HepG2 (cell line): ENCODE measurements around the gene CCR5AS.

Experiments used
- ATAC-seq: fragments of 200-7000 bp; cut with Tn5 transposase; 3 replicates; pipeline ENCODE4 v1.9.1; 2020; ENCODE audit warnings: mild to moderate bottlenecking, moderate library complexity
- BruUV-seq: library from RNA; stranded (reverse); fragments of 400-500 nt; replicated peaks from 2 replicates; lab custom pipeline; 2021; lab: Mats Ljungman, UMichigan
- CTCF ChIA-PET: fragments of 300-600 bp; formaldehyde crosslinking; extraction: SDS; loops from one replicate; lab custom pipeline; 2021; ENCODE audit warnings: low total read pairs, inconsistent platforms, low intra/inter-chr PET ratio; lab: Yijun Ruan, JAX
- POLR2A ChIA-PET: fragments of 350-600 bp; sonication (Branson Sonifier 250); formaldehyde crosslinking; loops from one replicate; lab custom pipeline; 2020; ENCODE audit warnings: antibody characterized with exemption, inconsistent platforms; lab: Yijun Ruan, JAX
- DNase-seq: peaks from one replicate; pipeline ENCODE4 v3.0.0-alpha.2; 2015; ENCODE audit warnings: low spot score
- FAIRE-seq: peaks from 3 replicates; lab custom pipeline; 2011; peaks lifted over from hg19 to GRCh38; lab: Jason Lieb, UNC
- H2AFZ ChIP-seq: one replicate; pipeline ENCODE4 v1.6.1; 2011; ENCODE audit warnings: low read length, inconsistent platforms
- H3K27ac ChIP-seq: fragments of 300-600 bp; 3 replicates; pipeline ENCODE4 v1.8.0; 2011; ENCODE audit warnings: mixed run types, mild to moderate bottlenecking, mixed read lengths, low read length, inconsistent platforms; ENCODE audit not compliant: insufficient read depth; ENCODE audit errors: extremely low read length
- H3K27me3 ChIP-seq, 2 experiments: fragments of 200-600 bp in 1 of 2; 2 replicates in 1 of 2; 3 replicates in 1 of 2; pipeline versions ENCODE4 v1.6.0 to v1.8.0; 2011; ENCODE audit warnings: low read length in 2 of 2, mild to moderate bottlenecking in 2 of 2, moderate library complexity in 2 of 2, inconsistent platforms in 1 of 2; ENCODE audit not compliant: insufficient read depth in 2 of 2, control insufficient read depth in 1 of 2
- H3K36me3 ChIP-seq, 2 experiments: fragments of 200-600 bp in 1 of 2; replicated peaks in 1 of 2; 2 replicates in 1 of 2; 3 replicates in 1 of 2; pipeline versions ENCODE4 v1.5.1 to v1.8.0; 2011; ENCODE audit warnings: low read length in 2 of 2, inconsistent platforms in 1 of 2; ENCODE audit not compliant: insufficient read depth in 2 of 2, control insufficient read depth in 1 of 2
- H3K4me1 ChIP-seq: 2 replicates; pipeline ENCODE4 v1.5.1; 2012; ENCODE audit warnings: low read length, inconsistent platforms; ENCODE audit not compliant: insufficient read depth
- H3K4me2 ChIP-seq: 2 replicates; pipeline ENCODE4 v1.6.0; 2011; ENCODE audit warnings: low read depth, low read length, inconsistent platforms
- H3K4me3 ChIP-seq, 3 experiments: fragments of 200-600 bp in 1 of 3; sonication (generic), shearing (Covaris generic) in 1 of 3; replicated peaks in 1 of 3; 2 replicates each; pipeline ENCODE4 v1.5.1; 2011 to 2016; ENCODE audit warnings: low read length in 3 of 3, inconsistent platforms in 2 of 3, low read depth in 2 of 3, mild to moderate bottlenecking in 2 of 3, control low read depth in 1 of 3, mixed read lengths in 1 of 3; ENCODE audit not compliant: insufficient read depth in 1 of 3
- H3K79me2 ChIP-seq: one replicate; pipeline ENCODE4 v1.6.1; 2011; ENCODE audit warnings: low read length, inconsistent platforms; ENCODE audit not compliant: insufficient read depth
- H3K9ac ChIP-seq: 2 replicates; pipeline ENCODE4 v1.6.0; 2011; ENCODE audit warnings: mild to moderate bottlenecking, low read depth, low read length, inconsistent platforms; ENCODE audit not compliant: insufficient read depth
- H3K9me3 ChIP-seq: 2 replicates; pipeline ENCODE4 v1.5.1; 2012; ENCODE audit warnings: mild to moderate bottlenecking, low read length
- H4K20me1 ChIP-seq: 2 replicates; pipeline ENCODE4 v1.6.0; 2011; ENCODE audit warnings: inconsistent platforms, mild to moderate bottlenecking, low read length, moderate library complexity; ENCODE audit not compliant: insufficient read depth
- ATM ChIP-seq: fragments of 450-650 bp; IDR thresholded peaks from 2 replicates; pipeline ENCODE4 v1.7.1; 2017; ENCODE audit warnings: mild to moderate bottlenecking, borderline replicate concordance
- CBX5 ChIP-seq: sonication (generic); formaldehyde crosslinking; IDR thresholded peaks from 2 replicates; pipeline ENCODE4 v1.4.0; 2020; ENCODE audit warnings: missing genetic modification reagents, borderline replicate concordance
- NAIF1 ChIP-seq: sonication (generic); formaldehyde crosslinking; IDR thresholded peaks from 2 replicates; pipeline ENCODE4 v1.5.0; 2020; ENCODE audit warnings: mild to moderate bottlenecking, missing genetic modification reagents, borderline replicate concordance
- SAP130 ChIP-seq: IDR thresholded peaks from 2 replicates; pipeline ENCODE4 v1.6.1; 2016; ENCODE audit warnings: low read depth
- WGBS: methylation state at CpG from one replicate; pipeline ENCODE4 v1.1.6; 2017; ENCODE audit warnings: low lambda C conversion rate; 5-methylcytosine and 5-hydroxymethylcytosine counted together
- in situ Hi-C: cut with HindIII; loops from 2 replicates; pipeline ENCODE4 v1.10.0; 2017; ENCODE audit warnings: low pct_unique_long_range_greater_than_20kb; ENCODE audit not compliant: extremely low pct_ligation_motif_present
- intact Hi-C: fragments of 100-400 bp; cut with micrococcal nuclease; formaldehyde crosslinking; loops from one replicate; pipeline ENCODE4 v1.10.0; 2022; ENCODE audit not compliant: unreplicated experiment
- TF ChIP-seq, protein P1 (sequence below): sonication (generic); formaldehyde crosslinking; conservative IDR thresholded peaks from 2 replicates; pipeline ENCODE4 v1.5.0; 2020; ENCODE audit warnings: missing genetic modification reagents
- TF ChIP-seq, protein P2 (sequence below): sonication (generic); formaldehyde crosslinking; IDR thresholded peaks from 2 replicates; pipeline ENCODE4 v1.8.0; 2022; ENCODE audit warnings: missing genetic modification reagents, mild to moderate bottlenecking, inconsistent platforms, borderline replicate concordance

The CCR5AS gene

DNA sequence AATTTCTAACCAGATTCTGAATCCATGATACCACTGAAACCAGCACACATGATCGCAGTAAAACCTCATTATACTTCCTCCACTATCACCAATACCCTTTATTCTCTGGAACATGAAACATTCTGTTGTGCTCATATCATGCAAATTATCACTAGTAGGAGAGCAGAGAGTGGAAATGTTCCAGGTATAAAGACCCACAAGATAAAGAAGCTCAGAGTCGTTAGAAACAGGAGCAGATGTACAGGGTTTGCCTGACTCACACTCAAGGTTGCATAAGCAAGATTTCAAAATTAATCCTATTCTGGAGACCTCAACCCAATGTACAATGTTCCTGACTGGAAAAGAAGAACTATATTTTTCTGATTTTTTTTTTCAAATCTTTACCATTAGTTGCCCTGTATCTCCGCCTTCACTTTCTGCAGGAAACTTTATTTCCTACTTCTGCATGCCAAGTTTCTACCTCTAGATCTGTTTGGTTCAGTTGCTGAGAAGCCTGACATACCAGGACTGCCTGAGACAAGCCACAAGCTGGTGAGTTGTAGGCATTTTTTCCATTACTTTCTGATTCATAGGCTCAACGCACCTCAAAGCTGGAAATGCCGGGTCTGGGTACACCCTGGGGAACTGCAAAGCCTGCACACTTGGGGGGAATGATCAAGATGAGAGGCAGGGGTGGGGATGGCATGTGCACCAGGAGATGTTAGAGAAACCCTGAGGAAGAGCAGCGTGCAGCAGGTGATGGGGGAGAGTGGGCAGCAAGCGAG is 53.0 kb downstream of the CCR5AS start, which contains the start of gene CCR2:
CCR2 (plus strand) TSS at position 465 of the 764 bp plus-strand sequence. CDS start 3,417 bp downstream, outside the sequence.
- 3% methylated on average over 7 of the region's 7 CpGs for WGBS
- no peak for TF ChIP-seq ATM
- TF ChIP-seq, protein P1, sequence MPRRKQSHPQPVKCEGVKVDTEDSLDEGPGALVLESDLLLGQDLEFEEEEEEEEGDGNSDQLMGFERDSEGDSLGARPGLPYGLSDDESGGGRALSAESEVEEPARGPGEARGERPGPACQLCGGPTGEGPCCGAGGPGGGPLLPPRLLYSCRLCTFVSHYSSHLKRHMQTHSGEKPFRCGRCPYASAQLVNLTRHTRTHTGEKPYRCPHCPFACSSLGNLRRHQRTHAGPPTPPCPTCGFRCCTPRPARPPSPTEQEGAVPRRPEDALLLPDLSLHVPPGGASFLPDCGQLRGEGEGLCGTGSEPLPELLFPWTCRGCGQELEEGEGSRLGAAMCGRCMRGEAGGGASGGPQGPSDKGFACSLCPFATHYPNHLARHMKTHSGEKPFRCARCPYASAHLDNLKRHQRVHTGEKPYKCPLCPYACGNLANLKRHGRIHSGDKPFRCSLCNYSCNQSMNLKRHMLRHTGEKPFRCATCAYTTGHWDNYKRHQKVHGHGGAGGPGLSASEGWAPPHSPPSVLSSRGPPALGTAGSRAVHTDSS (CRISPR knock-in tag), result no peak
- no peak for TF ChIP-seq NAIF1 (CRISPR knock-in tag)
- TF ChIP-seq SAP130 (CRISPR knock-in tag), result no peak
- TF ChIP-seq CBX5 (CRISPR knock-in tag), result no peak
- TF ChIP-seq, protein P2, sequence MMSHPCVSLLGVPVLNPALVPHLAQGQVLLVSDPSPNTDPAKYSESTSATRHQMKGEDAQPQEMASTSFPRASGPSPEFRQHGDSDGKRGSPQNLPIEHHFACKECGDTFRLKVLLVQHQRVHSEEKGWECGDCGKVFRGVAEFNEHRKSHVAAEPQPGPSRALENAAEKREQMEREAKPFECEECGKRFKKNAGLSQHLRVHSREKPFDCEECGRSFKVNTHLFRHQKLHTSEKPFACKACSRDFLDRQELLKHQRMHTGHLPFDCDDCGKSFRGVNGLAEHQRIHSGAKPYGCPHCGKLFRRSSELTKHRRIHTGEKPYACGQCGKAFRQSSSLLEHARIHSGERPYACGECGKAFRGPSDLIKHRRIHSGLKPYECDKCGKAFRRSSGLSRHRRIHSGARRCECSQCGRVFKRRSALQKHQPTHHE, result no peak

More for the DNA sequence above, 53.0 kb downstream of the CCR5AS start, which contains the start of gene CCR2:
- H3K9me3 ChIP-seq, result no peaks in the 10 kb centered on the region
- intact Hi-C loops (no loop called here), in situ Hi-C loops (no loop called here)
- no peak for ATAC-seq
- no peak for DNase-seq
- CTCF ChIA-PET, result no interaction called here
- H3K4me3 ChIP-seq, result no peak within 1 kb of the TSS
- POLR2A ChIA-PET, result no interaction called here
- no peak within 1 kb of the TSS for H2AFZ ChIP-seq
- no peaks in the 10 kb centered on the region for H3K79me2 ChIP-seq
- BruUV-seq, result no TSS peak
- H3K9ac ChIP-seq, result no peak within 1 kb of the TSS
- no peak within 1 kb of the TSS for H3K27ac ChIP-seq
- no peak within 1 kb of the TSS for H3K4me2 ChIP-seq
- H3K36me3 ChIP-seq, result no peaks in the 10 kb centered on the region
- no peaks in the 10 kb centered on the region for H4K20me1 ChIP-seq
- no peak for FAIRE-seq
- peaks cover 0 to 7% of the 10 kb centered on the region in 2 experiments; a peak in 2 of 5 replicates for H3K27me3 ChIP-seq
- no peaks in the 10 kb centered on the region for H3K4me1 ChIP-seq
